Panc1 (cell line): Measurements from ENCODE around the gene GNB1.

Experiments
- CTCF ChIP-seq: fragments of 450-650 bp; IDR thresholded peaks from 2 replicates; pipeline ENCODE4 v1.5.1; 2017; ENCODE audit warnings: mild to moderate bottlenecking
- POLR2AphosphoS5 ChIP-seq: IDR thresholded peaks from 2 replicates; pipeline ENCODE4 v1.6.1; 2012; ENCODE audit warnings: mild to moderate bottlenecking, low read depth, low read length, moderate library complexity
- TF ChIP-seq, protein P1 (sequence below), 2 experiments: IDR thresholded peaks; 2 replicates each; pipeline ENCODE4 v1.6.1; 2011 to 2012; ENCODE audit warnings: low read depth in 2 of 2, control low read depth in 1 of 2, low read length in 1 of 2, mild to moderate bottlenecking in 1 of 2, moderate library complexity in 1 of 2; ENCODE audit not compliant: insufficient read depth in 1 of 2

GRCh38 chr1:1836119-1836518, 54.8 kb downstream of the GNB1 start:
- no peak for TF ChIP-seq CTCF
- no peak for TF ChIP-seq POLR2AphosphoS5
- TF ChIP-seq, protein P1, sequence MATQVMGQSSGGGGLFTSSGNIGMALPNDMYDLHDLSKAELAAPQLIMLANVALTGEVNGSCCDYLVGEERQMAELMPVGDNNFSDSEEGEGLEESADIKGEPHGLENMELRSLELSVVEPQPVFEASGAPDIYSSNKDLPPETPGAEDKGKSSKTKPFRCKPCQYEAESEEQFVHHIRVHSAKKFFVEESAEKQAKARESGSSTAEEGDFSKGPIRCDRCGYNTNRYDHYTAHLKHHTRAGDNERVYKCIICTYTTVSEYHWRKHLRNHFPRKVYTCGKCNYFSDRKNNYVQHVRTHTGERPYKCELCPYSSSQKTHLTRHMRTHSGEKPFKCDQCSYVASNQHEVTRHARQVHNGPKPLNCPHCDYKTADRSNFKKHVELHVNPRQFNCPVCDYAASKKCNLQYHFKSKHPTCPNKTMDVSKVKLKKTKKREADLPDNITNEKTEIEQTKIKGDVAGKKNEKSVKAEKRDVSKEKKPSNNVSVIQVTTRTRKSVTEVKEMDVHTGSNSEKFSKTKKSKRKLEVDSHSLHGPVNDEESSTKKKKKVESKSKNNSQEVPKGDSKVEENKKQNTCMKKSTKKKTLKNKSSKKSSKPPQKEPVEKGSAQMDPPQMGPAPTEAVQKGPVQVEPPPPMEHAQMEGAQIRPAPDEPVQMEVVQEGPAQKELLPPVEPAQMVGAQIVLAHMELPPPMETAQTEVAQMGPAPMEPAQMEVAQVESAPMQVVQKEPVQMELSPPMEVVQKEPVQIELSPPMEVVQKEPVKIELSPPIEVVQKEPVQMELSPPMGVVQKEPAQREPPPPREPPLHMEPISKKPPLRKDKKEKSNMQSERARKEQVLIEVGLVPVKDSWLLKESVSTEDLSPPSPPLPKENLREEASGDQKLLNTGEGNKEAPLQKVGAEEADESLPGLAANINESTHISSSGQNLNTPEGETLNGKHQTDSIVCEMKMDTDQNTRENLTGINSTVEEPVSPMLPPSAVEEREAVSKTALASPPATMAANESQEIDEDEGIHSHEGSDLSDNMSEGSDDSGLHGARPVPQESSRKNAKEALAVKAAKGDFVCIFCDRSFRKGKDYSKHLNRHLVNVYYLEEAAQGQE (IDR thresholded peaks at IDR 0.05; ENCODE audit: insufficient read depth in 1 of 2, low read depth in 2 of 2, low read length in 1 of 2) = no peak
